ENCODE data around the gene TDRD6.
A peak's percentile ranks its signal among the peaks of the same experiment; 100 is the strongest.

The TDRD6 gene

DNA sequence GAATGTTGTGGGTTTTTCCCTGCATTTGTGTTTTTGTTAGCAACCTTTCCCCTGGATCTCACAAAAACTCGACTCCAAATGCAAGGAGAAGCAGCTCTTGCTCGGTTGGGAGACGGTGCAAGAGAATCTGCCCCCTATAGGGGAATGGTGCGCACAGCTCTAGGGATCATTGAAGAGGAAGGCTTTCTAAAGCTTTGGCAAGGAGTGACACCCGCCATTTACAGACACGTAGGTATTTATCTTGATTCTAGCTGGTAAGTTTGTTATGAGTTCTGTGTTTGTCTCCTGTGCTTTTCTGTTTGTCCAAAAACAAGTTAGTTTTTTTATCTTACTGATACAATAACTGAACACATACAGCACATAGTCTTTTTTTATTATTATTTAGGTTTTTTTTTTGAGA lies 31.9 kb upstream of the TDRD6 start:
- TF ChIP-seq, protein P1, sequence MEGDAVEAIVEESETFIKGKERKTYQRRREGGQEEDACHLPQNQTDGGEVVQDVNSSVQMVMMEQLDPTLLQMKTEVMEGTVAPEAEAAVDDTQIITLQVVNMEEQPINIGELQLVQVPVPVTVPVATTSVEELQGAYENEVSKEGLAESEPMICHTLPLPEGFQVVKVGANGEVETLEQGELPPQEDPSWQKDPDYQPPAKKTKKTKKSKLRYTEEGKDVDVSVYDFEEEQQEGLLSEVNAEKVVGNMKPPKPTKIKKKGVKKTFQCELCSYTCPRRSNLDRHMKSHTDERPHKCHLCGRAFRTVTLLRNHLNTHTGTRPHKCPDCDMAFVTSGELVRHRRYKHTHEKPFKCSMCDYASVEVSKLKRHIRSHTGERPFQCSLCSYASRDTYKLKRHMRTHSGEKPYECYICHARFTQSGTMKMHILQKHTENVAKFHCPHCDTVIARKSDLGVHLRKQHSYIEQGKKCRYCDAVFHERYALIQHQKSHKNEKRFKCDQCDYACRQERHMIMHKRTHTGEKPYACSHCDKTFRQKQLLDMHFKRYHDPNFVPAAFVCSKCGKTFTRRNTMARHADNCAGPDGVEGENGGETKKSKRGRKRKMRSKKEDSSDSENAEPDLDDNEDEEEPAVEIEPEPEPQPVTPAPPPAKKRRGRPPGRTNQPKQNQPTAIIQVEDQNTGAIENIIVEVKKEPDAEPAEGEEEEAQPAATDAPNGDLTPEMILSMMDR (IDR thresholded peaks at IDR 0.05; ENCODE audit: low read depth, low read length) = peak; percentile 47
- H3K4me3 ChIP-seq (ENCODE audit: low read depth, low read length) = no peak overlapping the region
- no peak for DNase-seq (ENCODE audit: low read depth, low spot score)
- in situ Hi-C loops (cut with HindIII; ENCODE audit: low sequenced_read_pairs) = no loop called here

DNA sequence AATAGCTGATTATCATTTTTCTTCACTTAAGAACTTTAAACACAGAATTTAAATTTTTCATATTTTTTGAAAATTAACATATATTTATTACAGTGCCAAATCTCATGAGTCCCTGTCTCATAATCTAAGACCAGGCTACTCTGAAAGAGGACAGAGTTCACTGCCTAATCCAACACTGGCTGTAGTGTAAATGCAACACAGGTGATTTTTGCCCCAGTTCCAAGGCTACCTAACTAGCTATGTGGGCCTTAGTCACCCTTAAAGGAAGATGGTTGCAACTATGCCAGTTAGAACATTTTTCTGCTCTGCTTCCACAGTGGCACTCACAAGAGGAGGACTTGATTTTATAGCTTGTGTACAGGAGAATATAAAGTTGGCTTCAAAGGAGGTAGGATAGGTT lies 30.0 kb upstream of the TDRD6 start:
- no peak for DNase-seq (ENCODE audit: low read depth, low spot score)
- no peak overlapping the region for H3K4me3 ChIP-seq (ENCODE audit: low read depth, low read length)
- TF ChIP-seq, protein P1 (IDR thresholded peaks at IDR 0.05; ENCODE audit: low read depth, low read length) = no peak
- in situ Hi-C loops (cut with HindIII; ENCODE audit: low sequenced_read_pairs) = no loop called here

DNA sequence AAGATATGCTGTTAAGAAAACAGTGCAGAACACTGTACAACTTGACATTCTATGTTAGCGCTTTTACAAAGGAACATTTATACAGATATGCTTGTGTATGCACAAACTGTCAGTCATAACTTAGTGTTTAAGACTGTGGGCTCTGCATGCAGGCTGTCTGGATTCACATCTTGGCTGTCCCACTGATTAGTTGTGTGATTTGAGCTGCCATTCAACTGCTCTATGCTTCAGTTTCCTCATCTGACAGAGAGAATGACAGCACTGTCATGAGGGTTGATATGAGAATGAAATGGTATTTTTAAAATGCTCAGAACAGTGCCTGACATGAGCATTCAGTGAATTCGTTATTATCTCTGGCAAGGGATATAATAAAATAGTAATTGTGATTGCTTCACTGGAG lies 26.2 kb upstream of the TDRD6 start:
- no peak for DNase-seq (ENCODE audit: low read depth, low spot score)
- in situ Hi-C loops (cut with HindIII; ENCODE audit: low sequenced_read_pairs) = no loop called here
- no peak overlapping the region for H3K4me3 ChIP-seq (ENCODE audit: low read depth, low read length)
- TF ChIP-seq, protein P1 (IDR thresholded peaks at IDR 0.05; ENCODE audit: low read depth, low read length) = no peak

DNA sequence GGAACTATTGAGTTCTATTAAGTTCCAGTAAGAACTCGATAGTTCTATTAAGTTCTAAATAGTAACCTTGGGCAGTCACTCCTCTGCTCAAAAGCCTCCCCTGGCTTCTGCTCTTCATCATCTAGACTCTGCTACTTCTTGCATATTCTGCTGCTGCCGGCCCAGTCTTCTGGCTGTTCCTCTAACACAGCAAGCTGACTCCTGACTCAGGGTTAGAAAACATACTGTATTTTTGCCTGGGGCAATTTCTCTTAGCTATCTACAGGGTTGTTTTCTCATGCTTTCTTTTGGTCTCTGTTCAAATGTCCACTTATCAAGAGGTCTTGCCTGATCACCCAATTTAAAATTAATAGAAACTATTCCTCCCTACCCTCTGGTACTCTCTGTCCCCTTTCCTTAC lies 20.3 kb upstream of the TDRD6 start:
- in situ Hi-C loops (cut with HindIII; ENCODE audit: low sequenced_read_pairs) = no loop called here
- no peak overlapping the region for H3K4me3 ChIP-seq (ENCODE audit: low read depth, low read length)
- TF ChIP-seq, protein P1 (IDR thresholded peaks at IDR 0.05; ENCODE audit: low read depth, low read length) = no peak
- DNase-seq (ENCODE audit: low read depth, low spot score) = no peak

DNA sequence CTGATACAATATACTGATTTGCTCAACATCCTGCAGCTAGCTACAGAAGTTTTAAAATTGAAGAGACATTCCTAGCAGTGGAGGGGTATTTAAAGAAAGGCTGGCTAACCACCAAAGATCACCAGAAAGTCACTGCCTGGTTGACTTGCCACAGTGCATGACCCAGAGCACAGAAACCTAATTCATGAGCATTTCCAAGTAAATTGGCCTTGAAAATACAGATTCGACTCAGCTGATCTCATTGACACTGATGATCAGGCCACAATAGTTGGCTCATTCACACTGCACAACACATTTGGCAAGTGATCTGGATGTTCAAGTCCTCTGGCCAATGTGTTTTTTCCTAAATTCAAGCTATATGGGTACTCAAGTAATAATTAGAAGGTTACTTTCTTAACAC lies 13.3 kb upstream of the TDRD6 start:
- H3K4me3 ChIP-seq (ENCODE audit: low read depth, low read length) = no peak overlapping the region
- no peak for DNase-seq (ENCODE audit: low read depth, low spot score)
- TF ChIP-seq, protein P1 (IDR thresholded peaks at IDR 0.05; ENCODE audit: low read depth, low read length) = no peak
- in situ Hi-C loops (cut with HindIII; ENCODE audit: low sequenced_read_pairs) = no loop called here

DNA sequence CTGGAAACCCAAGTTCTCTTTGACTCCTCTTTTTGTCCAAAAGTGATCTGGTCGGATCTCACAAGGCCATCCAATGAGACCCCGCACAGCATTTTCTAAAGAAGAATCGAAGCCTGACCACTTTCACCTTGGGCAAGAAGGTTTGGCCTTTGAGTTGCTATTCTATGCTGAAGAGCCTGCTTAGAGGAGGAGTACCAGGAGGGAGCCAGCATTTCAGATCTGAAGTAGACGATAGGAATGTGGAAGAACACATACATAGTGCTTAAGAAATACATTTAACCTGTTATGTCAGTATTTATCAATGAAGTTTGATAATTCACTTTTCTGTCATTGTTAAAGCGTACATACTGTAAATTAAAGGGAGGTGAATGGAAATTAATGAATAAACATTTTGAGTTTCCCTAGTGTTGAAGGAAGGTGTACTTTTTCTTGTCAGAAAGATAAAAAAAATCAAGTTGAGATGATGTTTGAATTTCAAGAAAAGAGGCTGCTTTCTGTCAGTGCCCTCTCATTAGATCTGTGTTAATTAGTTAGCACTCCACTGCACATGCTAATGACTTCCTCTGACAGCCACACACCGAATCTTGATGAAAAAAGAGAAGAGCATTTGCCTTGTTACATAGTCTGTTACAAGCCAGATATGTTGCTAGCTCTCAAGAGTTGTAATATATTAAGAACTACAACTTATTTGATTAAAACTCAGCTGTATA lies 10.9 kb upstream of the TDRD6 start:
- TF ChIP-seq, protein P1 (IDR thresholded peaks at IDR 0.05; ENCODE audit: low read depth, low read length) = no peak
- in situ Hi-C loops (cut with HindIII; ENCODE audit: low sequenced_read_pairs) = no loop called here
- no peak overlapping the region for H3K4me3 ChIP-seq (ENCODE audit: low read depth, low read length)
- no peak for DNase-seq (ENCODE audit: low read depth, low spot score)

Measured in astrocyte of the spinal cord (primary cell).